ENCODE measurements around the gene XRCC5.

- no peak for TF ChIP-seq CTCF (IDR thresholded peaks at IDR 0.05)
- TF ChIP-seq POLR2A (IDR thresholded peaks at IDR 0.05): no peak
These were observed 105.6 kb downstream of the XRCC5 start for GRCh38 chr2:216214768-216215167.
